BLaER1 (cell line): Measurements from ENCODE around the gene PORCN.

Source experiments
- H3K27ac ChIP-seq: shearing (Covaris generic); formaldehyde crosslinking; 2 replicates; pipeline ENCODE4 v1.8.1; 2022
- H3K27me3 ChIP-seq: shearing (Covaris generic); formaldehyde crosslinking; 2 replicates; pipeline ENCODE4 v1.8.1; 2022
- H3K36me3 ChIP-seq: shearing (Covaris generic); formaldehyde crosslinking; 2 replicates; pipeline ENCODE4 v1.8.1; 2022
- H3K4me1 ChIP-seq: shearing (Covaris generic); formaldehyde crosslinking; 2 replicates; pipeline ENCODE4 v1.8.1; 2022
- H3K4me2 ChIP-seq: shearing (Covaris generic); formaldehyde crosslinking; 2 replicates; pipeline ENCODE4 v1.8.1; 2022
- H3K4me3 ChIP-seq: shearing (Covaris generic); formaldehyde crosslinking; 2 replicates; pipeline ENCODE4 v1.8.1; 2022
- H3K9ac ChIP-seq: shearing (Covaris generic); formaldehyde crosslinking; 2 replicates; pipeline ENCODE4 v1.8.1; 2022
- H3K9me3 ChIP-seq: shearing (Covaris generic); formaldehyde crosslinking; 2 replicates; pipeline ENCODE4 v1.8.1; 2022
- H4K20me1 ChIP-seq: shearing (Covaris generic); formaldehyde crosslinking; 2 replicates; pipeline ENCODE4 v1.8.1; 2022
- Cebpa-rat ChIP-seq: shearing (Covaris generic); IDR thresholded peaks from 2 replicates; pipeline ENCODE4 v1.8.1; 2022

Gene PORCN

GRCh38 chrX:48558271-48558670 lies 49.5 kb downstream of the PORCN start:
- no peaks in the 10 kb centered on the region for H3K9me3 ChIP-seq
- H3K4me3 ChIP-seq: no peak overlapping the region
- TF ChIP-seq Cebpa-rat: no peak
- H3K4me2 ChIP-seq: no peak overlapping the region
- no peaks in the 10 kb centered on the region for H3K4me1 ChIP-seq
- H3K9ac ChIP-seq: no peak overlapping the region
- H3K27ac ChIP-seq: no peak overlapping the region
- H3K27me3 ChIP-seq: peaks cover 24% of the 10 kb centered on the region; the same call in 1 of the 2 replicates
- H4K20me1 ChIP-seq: peaks cover 21% of the 10 kb centered on the region; the same call in 1 of the 2 replicates
- peaks cover 91% of the 10 kb centered on the region for H3K36me3 ChIP-seq

- no peak for TF ChIP-seq Cebpa-rat
- Histone ChIP-seq H4K20me1 (peaks cover 21% of the 10 kb centered on the region; the same call in 1 of the 2 replicates), H3K36me3 (peaks cover 95% of the 10 kb centered on the region), H3K9me3 (no peaks in the 10 kb centered on the region), H3K27ac (no peak overlapping the region), H3K9ac (no peak overlapping the region), H3K4me3 (no peak overlapping the region), H3K27me3 (peaks cover 24% of the 10 kb centered on the region; the same call in 1 of the 2 replicates), H3K4me2 (no peak overlapping the region), H3K4me1 (no peaks in the 10 kb centered on the region)
These were observed 50.8 kb downstream of the PORCN start for GRCh38 chrX:48559636-48560035.

DNA sequence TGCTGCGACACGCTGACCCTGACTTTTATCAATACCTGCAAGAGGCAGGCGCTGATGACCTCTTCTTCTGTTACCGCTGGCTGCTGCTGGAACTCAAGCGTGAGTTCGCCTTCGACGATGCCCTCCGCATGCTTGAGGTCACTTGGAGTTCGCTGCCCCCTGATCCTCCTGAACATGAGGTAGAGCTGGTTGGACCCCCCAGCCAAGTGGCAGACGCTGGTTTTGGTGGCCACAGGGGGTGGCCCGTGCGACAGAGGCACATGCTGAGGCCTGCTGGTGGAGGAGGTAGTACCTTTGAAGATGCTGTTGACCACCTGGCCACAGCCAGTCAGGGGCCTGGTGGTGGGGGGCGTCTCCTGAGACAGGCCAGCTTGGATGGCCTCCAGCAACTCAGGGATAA lies 51.3 kb downstream of the PORCN start:
- Histone ChIP-seq H3K27me3 (peaks cover 20% of the 10 kb centered on the region; the same call in 1 of the 2 replicates), H3K4me2 (no peak overlapping the region), H3K9ac (no peak overlapping the region), H3K4me3 (no peak overlapping the region), H3K4me1 (no peaks in the 10 kb centered on the region), H4K20me1 (peaks cover 21% of the 10 kb centered on the region; the same call in 1 of the 2 replicates), H3K9me3 (no peaks in the 10 kb centered on the region), H3K36me3 (peaks cover 93% of the 10 kb centered on the region), H3K27ac (no peak overlapping the region)
- no peak for TF ChIP-seq Cebpa-rat

DNA sequence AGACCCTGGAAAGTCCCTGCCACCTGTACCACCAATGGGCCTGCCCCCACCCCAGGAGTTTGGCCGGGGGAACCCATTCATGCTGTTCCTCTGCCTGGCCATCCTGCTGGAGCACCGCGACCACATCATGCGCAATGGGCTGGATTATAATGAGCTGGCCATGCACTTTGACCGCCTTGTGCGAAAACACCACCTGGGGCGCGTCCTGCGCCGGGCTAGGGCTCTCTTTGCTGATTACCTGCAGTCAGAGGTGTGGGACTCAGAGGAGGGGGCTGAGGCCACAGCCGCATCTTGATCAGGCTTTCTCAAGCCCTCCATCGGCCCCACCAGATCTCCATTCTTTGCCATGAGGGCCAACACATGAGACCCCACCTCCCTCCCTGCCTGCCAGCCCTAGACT lies 51.9 kb downstream of the PORCN start:
- H3K27ac ChIP-seq: no peak overlapping the region

GRCh38 chrX:48569958-48570357 lies 61.2 kb downstream of the PORCN start:
- Histone ChIP-seq H3K27ac (no peak overlapping the region), H3K4me2 (no peak overlapping the region), H3K36me3 (no peaks in the 10 kb centered on the region), H3K9me3 (no peaks in the 10 kb centered on the region), H3K4me3 (no peak overlapping the region), H4K20me1 (no peaks in the 10 kb centered on the region), H3K27me3 (peaks cover 4% of the 10 kb centered on the region; the same call in 1 of the 2 replicates), H3K4me1 (no peaks in the 10 kb centered on the region), H3K9ac (no peak overlapping the region)
- no peak for TF ChIP-seq Cebpa-rat

More for the DNA sequence above, 51.9 kb downstream of the PORCN start:
- Histone ChIP-seq H3K36me3 (peaks cover 87% of the 10 kb centered on the region), H3K4me2 (no peak overlapping the region), H3K4me1 (no peaks in the 10 kb centered on the region), H3K9ac (no peak overlapping the region), H4K20me1 (peaks cover 21% of the 10 kb centered on the region; the same call in 1 of the 2 replicates), H3K9me3 (no peaks in the 10 kb centered on the region), H3K4me3 (no peak overlapping the region), H3K27me3 (peaks cover 16% of the 10 kb centered on the region; the same call in 1 of the 2 replicates)
- no peak for TF ChIP-seq Cebpa-rat
